Testis (tissue), 3 donors: Measurements from ENCODE around the gene ZBTB20. TPM values are rescaled to one million over a fixed set of nuclear protein-coding genes. Genes with fewer than 3 reads are reported as not detected.
"Not testable (repeated sequence)": the region's sequence is repeated elsewhere in the genome, so short reads cannot be mapped to it uniquely, and the experiment has no call there.

ENCODE experiments used
- DNase-seq: peaks from one replicate; pipeline ENCODE4 v3.0.0-alpha.2; 2019
- H3K27ac ChIP-seq, 2 donors: fragments of 200-600 bp; sonication (generic); one replicate each; pipeline ENCODE4 v1.5.1; 2019
- H3K27me3 ChIP-seq: fragments of 200-600 bp; sonication (generic); one replicate; pipeline ENCODE4 v1.5.1; 2019
- H3K36me3 ChIP-seq: fragments of 200-600 bp; sonication (generic); one replicate; pipeline ENCODE4 v1.5.1; 2017; ENCODE audit warnings: low read depth; ENCODE audit errors: missing control alignments
- H3K4me1 ChIP-seq: fragments of 200-600 bp; sonication (generic); one replicate; pipeline ENCODE4 v1.5.1; 2019
- H3K4me3 ChIP-seq, 2 donors: fragments of 200-600 bp; sonication (generic); one replicate each; pipeline ENCODE4 v1.5.1; 2017 to 2019
- H3K9me3 ChIP-seq: fragments of 200-600 bp; sonication (generic); one replicate; pipeline ENCODE4 v1.5.1; 2017
- CTCF ChIP-seq, 3 experiments: fragments of 450-650 bp in 2 of 3; fragments of 200-600 bp in 1 of 3; sonication (generic) in 1 of 3; IDR thresholded peaks; one replicate each; pipeline ENCODE4 v1.5.1; 2016 to 2019; ENCODE audit warnings: antibody characterized with exemption in 3 of 3, mild to moderate bottlenecking in 2 of 3, moderate library complexity in 1 of 3
- POLR2A ChIP-seq: fragments of 450-650 bp; IDR thresholded peaks from one replicate; pipeline ENCODE4 v1.6.1; 2017; ENCODE audit warnings: antibody characterized with exemption, mild to moderate bottlenecking, moderate library complexity
- WGBS, 2 donors: methylation state at CpG; one replicate each; pipeline ENCODE4 v1.1.5; 2018; 5-methylcytosine and 5-hydroxymethylcytosine counted together
- intact Hi-C: fragments of 100-400 bp; cut with DNase I; formaldehyde crosslinking; loops from one replicate; pipeline ENCODE4 v1.15.1; 2023; ENCODE audit warnings: low total_unique reads
- polyA plus RNA-seq: library from polyadenylated mRNA; stranded (reverse); fragments of 350-450 nt; fragmentation: Illumina TruSeq; extraction: RNeasy Lipid Tissue Mini Kit (QIAGEN cat#74804); gene quantifications from one replicate; pipeline ENCODE4 v1.2.3, GENCODE V29; 2014; ENCODE audit warnings: low read depth, low replicate concordance; ENCODE audit not compliant: insufficient read depth
- total RNA-seq, 2 donors: library from RNA; depleted of rRNA; stranded (reverse); fragments of >200 nt; gene quantifications; one replicate each; pipeline ENCODE4 v1.2.3, GENCODE V29; 2016

ZBTB20 gene
- total and polyA plus RNA-seq, 3 donors from 2014 or later = 36.8 to 179 (median 126) TPM

DNA sequence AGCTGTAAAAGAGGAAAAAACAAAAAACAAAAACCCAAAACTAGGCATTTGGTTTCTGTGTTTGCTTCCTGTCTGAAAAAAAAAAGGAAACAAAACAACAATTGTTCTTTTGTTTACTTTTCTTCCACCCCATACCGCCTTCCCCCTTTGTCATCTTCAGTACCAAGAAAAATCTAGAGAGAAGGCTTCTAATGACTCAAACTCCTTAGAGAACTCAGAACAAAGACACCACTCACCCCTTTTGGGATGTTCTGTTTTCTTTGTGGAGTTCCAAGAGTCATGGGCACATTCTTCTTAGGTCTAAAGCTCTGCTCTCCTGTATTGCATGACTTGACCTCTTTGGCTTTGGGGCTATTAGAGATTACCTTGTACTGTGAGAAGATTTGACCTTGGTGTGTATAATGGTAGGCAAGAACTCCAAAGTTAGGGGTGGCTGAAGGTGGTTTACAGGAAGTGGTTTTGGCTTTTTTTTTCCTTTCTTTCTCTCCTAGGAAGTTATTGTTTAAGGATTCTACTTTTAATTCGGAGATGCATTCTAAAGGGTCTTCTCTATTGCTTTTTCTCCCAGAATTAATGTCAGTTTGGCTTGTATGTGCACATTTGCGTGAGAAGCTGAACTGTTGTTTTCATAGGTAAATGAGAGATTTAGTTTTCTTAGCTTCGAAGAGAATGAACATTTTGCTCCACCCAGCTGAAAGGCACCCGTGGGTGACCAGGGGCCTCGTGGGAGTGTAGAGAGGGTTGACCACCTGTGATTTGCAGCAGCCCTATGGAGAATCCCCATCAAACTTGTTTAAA, 39.5 kb upstream of the ZBTB20 start:
- DNase-seq = no peak
- H3K9me3 ChIP-seq = no peaks in the 10 kb centered on the region
- no peak overlapping the region for H3K4me3 ChIP-seq
- intact Hi-C loops = no loop called here
- no peak for TF ChIP-seq POLR2A
- TF ChIP-seq CTCF (IDR thresholded peaks at IDR 0.05) = no peak
- H3K27me3 ChIP-seq = no peaks in the 10 kb centered on the region
- H3K4me1 ChIP-seq = no peaks in the 10 kb centered on the region
- WGBS, 2 donors = 87 to 91% methylated on average over 6 of the region's 6 CpGs
- no peaks in the 10 kb centered on the region for H3K36me3 ChIP-seq
- H3K27ac ChIP-seq = no peak overlapping the region

DNA sequence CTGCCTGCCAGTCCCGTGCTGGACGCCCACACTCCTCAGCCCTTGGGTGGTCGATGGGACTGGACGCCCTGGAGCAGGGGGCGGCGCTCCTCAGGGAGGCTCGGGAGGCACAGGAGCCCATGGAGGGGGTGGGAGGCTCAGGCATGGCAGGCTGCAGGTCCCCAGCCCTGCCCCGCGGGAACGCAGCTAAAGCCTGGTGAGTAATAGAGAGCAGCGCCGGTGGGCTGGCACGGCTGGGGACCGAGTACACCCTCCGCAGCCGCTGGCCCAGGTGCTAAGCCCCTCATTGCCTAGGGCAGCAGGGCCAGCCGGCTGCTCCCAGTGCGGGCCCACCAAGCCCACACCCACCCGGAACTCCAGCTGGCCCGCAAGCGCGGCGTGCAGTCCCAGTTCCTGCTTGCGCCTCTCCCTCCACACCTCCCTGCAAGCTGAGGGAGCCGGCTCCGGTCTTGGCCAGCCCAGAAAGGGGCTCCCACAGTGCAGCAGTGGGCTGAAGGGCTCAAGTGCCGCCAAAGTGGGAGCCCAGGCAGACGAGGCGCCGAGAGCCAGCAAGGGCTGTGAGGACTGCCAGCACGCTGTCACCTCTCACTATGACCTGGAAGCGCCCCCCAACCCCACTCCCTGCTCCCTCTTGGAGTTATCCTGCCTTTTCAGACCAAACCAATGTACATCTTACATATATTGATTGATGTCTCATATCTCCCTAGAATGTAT, 37.9 kb upstream of the ZBTB20 start:
- not testable (repeated sequence) for H3K36me3 ChIP-seq
- 61 to 81% methylated on average over 2 to 31 of the region's 32 CpGs for WGBS, 2 donors

DNA sequence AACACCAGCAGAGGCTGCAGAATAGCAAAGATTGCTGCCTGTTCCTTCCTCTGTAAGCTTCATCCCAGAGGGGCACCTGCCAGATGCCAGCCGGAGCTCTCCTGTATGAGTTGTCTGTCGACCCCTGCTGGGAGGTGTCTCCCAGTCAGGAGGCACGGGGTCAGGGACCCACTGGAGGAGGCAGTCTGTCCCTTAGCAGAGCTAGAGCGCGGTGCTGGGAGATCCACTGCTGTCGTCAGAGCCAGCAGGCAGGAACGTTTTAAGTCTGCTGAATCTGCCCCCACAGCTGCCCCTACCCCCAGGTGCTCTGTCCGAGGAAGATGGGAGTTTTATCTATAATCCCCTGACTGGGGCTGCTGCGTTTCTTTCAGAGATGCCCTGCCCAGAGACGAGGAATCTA, 31.8 kb upstream of the ZBTB20 start:
- H3K36me3 ChIP-seq, H3K27me3 ChIP-seq, H3K27ac ChIP-seq, intact Hi-C loops, H3K9me3 ChIP-seq, H3K4me3 ChIP-seq, H3K4me1 ChIP-seq, DNase-seq: not testable (repeated sequence)
- 87 to 89% methylated on average over 10 of the region's 10 CpGs for WGBS, 2 donors

More for the DNA sequence above, 37.9 kb upstream of the ZBTB20 start:
- H3K4me3 ChIP-seq, H3K27me3 ChIP-seq, H3K27ac ChIP-seq, H3K4me1 ChIP-seq, intact Hi-C loops, H3K9me3 ChIP-seq, DNase-seq: not testable (repeated sequence)

DNA sequence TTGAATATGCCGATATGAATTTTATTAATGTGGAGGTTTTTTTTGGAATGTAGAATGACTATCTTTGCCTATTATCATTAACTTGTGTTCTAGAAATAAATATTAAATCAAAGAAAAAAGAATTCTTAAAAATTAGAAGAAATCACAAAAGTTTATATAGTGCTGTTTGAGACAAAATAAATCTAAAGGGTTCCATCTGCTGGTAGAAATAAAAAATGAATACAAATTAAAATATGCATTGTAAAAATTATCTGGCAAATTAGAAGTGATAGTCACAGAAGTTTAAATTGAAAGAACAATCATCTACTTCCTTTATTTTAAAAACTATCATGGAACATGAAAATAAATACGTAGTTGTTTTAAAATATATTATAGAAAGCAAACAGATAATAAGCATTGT, 22.7 kb upstream of the ZBTB20 start:
- DNase-seq = no peak
- 69 to 74% methylated on average over 2 of the region's 2 CpGs for WGBS, 2 donors
- intact Hi-C loops = no loop called here

GRCh38 chr3:115165701-115166100, 18.6 kb upstream of the ZBTB20 start:
- no peak overlapping the region for H3K27ac ChIP-seq
- no peaks in the 10 kb centered on the region for H3K27me3 ChIP-seq
- H3K9me3 ChIP-seq = no peaks in the 10 kb centered on the region
- H3K4me3 ChIP-seq = no peak overlapping the region
- H3K36me3 ChIP-seq = no peaks in the 10 kb centered on the region
- H3K4me1 ChIP-seq = no peaks in the 10 kb centered on the region
- DNase-seq = no peak
- 66 to 82% methylated on average over 3 of the region's 3 CpGs for WGBS, 2 donors
- TF ChIP-seq POLR2A (no peak), CTCF (IDR thresholded peaks at IDR 0.05) (no peak)
- intact Hi-C loops = no loop called here

More for the DNA sequence above, 22.7 kb upstream of the ZBTB20 start:
- no peak overlapping the region for H3K27ac ChIP-seq
- no peaks in the 10 kb centered on the region for H3K4me1 ChIP-seq
- TF ChIP-seq CTCF (IDR thresholded peaks at IDR 0.05) (peak in 1 of 3 experiments; percentile 48), POLR2A (no peak)
- no peaks in the 10 kb centered on the region for H3K36me3 ChIP-seq
- H3K9me3 ChIP-seq = no peaks in the 10 kb centered on the region
- H3K4me3 ChIP-seq = no peak overlapping the region
- no peaks in the 10 kb centered on the region for H3K27me3 ChIP-seq
